Heart left ventricle (tissue), 13 donors: ENCODE results near the gene CTNNBIP1.

Experiments used
- POLR2A ChIP-seq, 2 donors: fragments of 450-650 bp; IDR thresholded peaks; one replicate each; pipeline ENCODE4 v1.6.1; 2017; ENCODE audit warnings: antibody characterized with exemption in 2 of 2, mild to moderate bottlenecking in 2 of 2, moderate library complexity in 2 of 2
- TF ChIP-seq, protein P1 (sequence below), 12 donors: fragments of 200-600 bp; sonication (generic) in 4 of 12; IDR thresholded peaks; one replicate each; pipeline versions ENCODE4 v1.5.0 to v1.8.0; 2018 to 2022; ENCODE audit warnings: antibody characterized with exemption in 12 of 12, mild to moderate bottlenecking in 5 of 12
- donor health status: ischemic (EF 13 %, LVEDD 7.1; RV severe dilation, severe dysfunction).
- donor health status: DM: no; HTN: yes; CAD: no.
- donor health status: DM: no; HTN: no; CAD: no.
- donor health status: ischemic (EF 25% LVEDD 6.9; RV normal size, moderate dysfunction).
- donor health status: ischemic (EF 25% LVEDD 5.7; RV mildly dilated, moderate dysfunction).
- donor health status: ischemic (EF 35%, LVEDD 5.7; RV mildly dilated, moderate dysfunction).
- donor health status: nonischemic (EF 11% LVEDD 7.7; RV severe dilation, severe dysfunction).
- donor health status: DM: yes; HTN: yes; CAD: no.
- donor health status: PGD.
- donor health status: ischemic (EF 29% LVEDD 5.4; RV normal size, mild dysfunction).
- donor health status: nonischemic (EF 23%, LVEDD 6.1; RV moderate dilation, normal function).

DNA sequence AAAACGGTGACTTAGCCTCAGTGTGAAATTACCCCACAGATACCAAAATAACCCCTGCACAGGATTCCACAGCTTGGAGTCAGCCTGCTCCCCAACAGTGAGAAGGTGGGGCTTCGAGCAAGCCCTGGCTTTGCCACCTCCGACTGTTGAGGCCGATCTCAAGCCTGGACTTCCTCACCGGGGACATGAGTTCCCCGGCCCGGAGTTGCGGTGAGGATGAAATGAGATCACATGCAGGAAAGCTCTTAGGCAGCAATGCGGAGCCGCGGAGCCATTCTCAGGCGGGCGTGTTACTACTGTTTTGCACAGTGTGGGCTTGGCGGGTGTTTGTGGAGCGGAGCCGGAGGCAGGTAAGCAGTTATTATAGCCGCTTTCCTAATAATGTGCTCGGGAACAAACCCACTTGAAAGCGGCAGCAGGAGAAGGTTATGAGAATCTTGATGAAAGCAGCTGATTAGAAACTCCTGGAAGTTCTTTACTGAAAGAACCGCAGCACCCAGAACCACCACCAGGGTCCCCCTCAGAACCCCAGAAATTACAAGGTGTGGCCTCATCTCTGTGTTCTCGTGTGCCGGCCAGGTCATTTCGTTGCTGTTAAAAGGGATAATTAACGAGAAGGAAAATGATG lies 82.4 kb downstream of the CTNNBIP1 start:
- TF ChIP-seq, protein P1, sequence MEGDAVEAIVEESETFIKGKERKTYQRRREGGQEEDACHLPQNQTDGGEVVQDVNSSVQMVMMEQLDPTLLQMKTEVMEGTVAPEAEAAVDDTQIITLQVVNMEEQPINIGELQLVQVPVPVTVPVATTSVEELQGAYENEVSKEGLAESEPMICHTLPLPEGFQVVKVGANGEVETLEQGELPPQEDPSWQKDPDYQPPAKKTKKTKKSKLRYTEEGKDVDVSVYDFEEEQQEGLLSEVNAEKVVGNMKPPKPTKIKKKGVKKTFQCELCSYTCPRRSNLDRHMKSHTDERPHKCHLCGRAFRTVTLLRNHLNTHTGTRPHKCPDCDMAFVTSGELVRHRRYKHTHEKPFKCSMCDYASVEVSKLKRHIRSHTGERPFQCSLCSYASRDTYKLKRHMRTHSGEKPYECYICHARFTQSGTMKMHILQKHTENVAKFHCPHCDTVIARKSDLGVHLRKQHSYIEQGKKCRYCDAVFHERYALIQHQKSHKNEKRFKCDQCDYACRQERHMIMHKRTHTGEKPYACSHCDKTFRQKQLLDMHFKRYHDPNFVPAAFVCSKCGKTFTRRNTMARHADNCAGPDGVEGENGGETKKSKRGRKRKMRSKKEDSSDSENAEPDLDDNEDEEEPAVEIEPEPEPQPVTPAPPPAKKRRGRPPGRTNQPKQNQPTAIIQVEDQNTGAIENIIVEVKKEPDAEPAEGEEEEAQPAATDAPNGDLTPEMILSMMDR (IDR thresholded peaks at IDR 0.05) = peak in 2 of 12 donors; percentile 17 to 20
- TF ChIP-seq POLR2A (IDR thresholded peaks at IDR 0.05) = no peak
